ENCODE data around the gene TTC28.
"Not testable (repeated sequence)": the region's sequence is repeated elsewhere in the genome, so short reads cannot be mapped to it uniquely, and the experiment has no call there.

The TTC28 gene

DNA sequence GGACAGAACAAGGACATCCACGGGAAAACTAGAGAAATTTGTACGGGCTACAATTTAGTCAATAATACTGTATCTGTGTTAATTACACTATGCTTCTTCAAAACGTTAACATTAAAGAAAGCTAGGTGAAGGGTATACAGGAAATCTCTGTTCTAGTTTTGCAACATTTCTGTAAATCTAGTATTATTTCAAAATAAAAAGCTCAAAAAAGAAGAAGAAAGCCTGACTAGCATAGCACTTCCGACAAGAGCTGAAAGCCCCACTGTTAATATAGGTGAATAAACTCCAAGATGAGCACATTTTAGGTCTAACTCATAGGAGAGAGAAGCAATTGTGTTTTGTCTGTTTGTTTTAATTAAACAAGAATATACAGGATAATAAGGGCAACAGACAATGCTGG, 299.7 kb downstream of the TTC28 start:
- TF ChIP-seq YY1 (IDR thresholded peaks at IDR 0.05; ENCODE audit: insufficient read depth, insufficient read length) (no peak), ZNF274 (IDR thresholded peaks at IDR 0.05; ENCODE audit: low read depth, low read length) (no peak), SUZ12 (IDR thresholded peaks at IDR 0.05; ENCODE audit: extremely low read depth, insufficient read depth, insufficient read length) (no peak)
- Histone ChIP-seq H3K27me3 (ENCODE audit: insufficient read depth, insufficient read length) (no peaks in the 10 kb centered on the region), H3K4me1 (ENCODE audit: insufficient read depth, insufficient read length) (no peaks in the 10 kb centered on the region), H3K9ac (ENCODE audit: insufficient read length, low read depth) (no peak overlapping the region), H3K36me3 (ENCODE audit: insufficient read depth, insufficient read length, low read length) (no peaks in the 10 kb centered on the region), H3K9me3 (ENCODE audit: insufficient read depth, low read length) (no peaks in the 10 kb centered on the region), H3K4me3 (ENCODE audit: insufficient read length, low read depth) (no peak overlapping the region)
- no peak for DNase-seq (ENCODE audit: low read depth, low spot score)

DNA sequence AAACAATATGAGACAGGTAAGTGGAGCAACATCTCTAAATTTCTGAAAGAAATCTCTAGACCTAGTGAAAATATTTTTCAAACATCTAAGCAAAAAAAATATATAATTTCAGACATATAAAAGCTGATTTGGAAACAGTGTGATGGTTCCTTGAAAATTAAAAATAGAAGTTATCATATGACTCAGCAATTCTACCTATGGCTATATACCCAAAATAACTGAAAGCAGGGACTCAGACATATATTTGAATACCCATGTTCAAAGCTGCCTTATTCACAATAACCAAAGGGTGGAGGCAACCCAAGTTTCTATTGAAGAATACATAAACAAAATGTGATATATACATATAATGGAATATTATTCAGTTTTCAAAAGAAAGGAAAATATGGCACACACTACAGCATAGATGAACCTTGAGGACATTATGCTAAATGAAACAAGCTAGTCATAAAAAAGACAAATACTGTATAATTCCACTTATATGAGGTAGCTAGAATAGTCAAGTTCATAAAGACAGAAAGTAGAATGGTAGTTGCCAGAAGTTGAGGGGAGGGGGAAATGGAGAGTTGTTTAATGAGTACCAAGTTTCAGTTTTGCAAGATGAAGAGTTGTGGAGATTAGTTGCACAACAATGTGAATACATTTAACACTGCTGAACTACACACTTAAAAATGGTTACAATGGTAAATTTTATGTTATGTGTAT, 300.4 kb downstream of the TTC28 start:
- TF ChIP-seq SUZ12 (IDR thresholded peaks at IDR 0.05; ENCODE audit: extremely low read depth, insufficient read depth, insufficient read length): no peak
- no peak for TF ChIP-seq YY1 (IDR thresholded peaks at IDR 0.05; ENCODE audit: insufficient read depth, insufficient read length)
- no peak for TF ChIP-seq ZNF274 (IDR thresholded peaks at IDR 0.05; ENCODE audit: low read depth, low read length)
- H3K36me3 ChIP-seq (ENCODE audit: insufficient read depth, insufficient read length, low read length): no peaks in the 10 kb centered on the region
- H3K27me3 ChIP-seq (ENCODE audit: insufficient read depth, insufficient read length): no peaks in the 10 kb centered on the region
- no peaks in the 10 kb centered on the region for H3K9me3 ChIP-seq (ENCODE audit: insufficient read depth, low read length)
- DNase-seq (ENCODE audit: low read depth, low spot score): no peak
- H3K4me3 ChIP-seq (ENCODE audit: insufficient read length, low read depth): no peak overlapping the region
- no peaks in the 10 kb centered on the region for H3K4me1 ChIP-seq (ENCODE audit: insufficient read depth, insufficient read length)
- H3K9ac ChIP-seq (ENCODE audit: insufficient read length, low read depth): no peak overlapping the region

DNA sequence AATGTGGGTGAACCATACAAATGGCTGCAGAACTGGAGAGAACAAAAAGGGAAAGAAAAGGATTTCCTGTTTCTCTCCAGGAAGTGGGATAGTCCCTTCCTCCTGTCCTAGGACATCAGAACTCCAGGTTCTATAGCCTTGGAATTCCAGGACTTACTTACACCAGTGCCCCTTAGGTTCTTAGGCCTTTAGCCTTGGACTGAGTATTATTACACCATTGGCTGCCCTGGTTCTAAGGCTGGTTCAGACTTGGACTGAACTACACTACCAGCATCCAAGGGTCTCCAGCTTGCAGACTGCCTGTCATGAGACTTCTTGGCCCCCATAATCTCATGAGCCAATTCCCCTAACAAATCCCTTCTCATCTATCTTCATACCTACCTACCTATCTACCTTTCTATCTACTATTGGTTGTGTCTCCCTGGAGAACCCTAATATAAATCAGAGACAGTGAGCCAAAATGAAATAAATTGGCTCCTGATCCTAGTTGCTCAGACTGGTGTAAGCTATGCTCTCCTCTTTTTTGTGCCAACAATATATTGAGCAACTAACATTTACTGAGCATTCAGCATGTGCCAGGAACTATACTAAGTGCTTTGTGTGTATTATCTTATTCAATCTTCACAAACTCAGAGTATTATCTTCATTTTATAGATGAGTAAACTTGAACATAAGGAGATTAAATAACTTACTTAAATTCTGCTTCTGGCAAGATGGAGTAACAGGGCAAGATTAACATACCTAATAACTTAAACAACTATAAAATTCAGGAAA, 303.7 kb downstream of the TTC28 start:
- no peak overlapping the region for H3K4me3 ChIP-seq (ENCODE audit: insufficient read length, low read depth)
- TF ChIP-seq YY1 (IDR thresholded peaks at IDR 0.05; ENCODE audit: insufficient read depth, insufficient read length): no peak
- H3K9me3 ChIP-seq (ENCODE audit: insufficient read depth, low read length): no peaks in the 10 kb centered on the region
- H3K9ac ChIP-seq (ENCODE audit: insufficient read length, low read depth): no peak overlapping the region
- H3K36me3 ChIP-seq (ENCODE audit: insufficient read depth, insufficient read length, low read length): no peaks in the 10 kb centered on the region
- H3K4me1 ChIP-seq (ENCODE audit: insufficient read depth, insufficient read length): no peaks in the 10 kb centered on the region
- no peaks in the 10 kb centered on the region for H3K27me3 ChIP-seq (ENCODE audit: insufficient read depth, insufficient read length)
- DNase-seq (ENCODE audit: low read depth, low spot score): no peak

DNA sequence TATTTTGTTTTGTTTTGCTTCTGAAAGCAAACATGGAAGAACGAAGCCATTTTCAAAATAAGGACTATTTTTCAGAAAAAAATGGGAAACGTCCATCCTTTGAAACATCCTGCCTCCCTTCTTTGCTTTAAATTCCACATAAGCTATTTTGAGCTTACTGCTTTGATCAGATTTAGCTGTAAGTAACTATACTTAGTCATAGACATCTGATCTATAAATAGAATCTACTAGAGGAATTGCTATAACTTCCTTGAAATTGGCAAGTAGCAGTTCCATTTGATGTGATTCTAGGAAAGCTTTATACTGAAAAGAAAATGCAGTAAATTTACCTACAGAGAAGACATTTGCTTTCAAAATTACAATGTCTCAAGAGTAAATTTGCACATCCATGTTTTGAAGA, 305.8 kb downstream of the TTC28 start:
- Histone ChIP-seq H3K4me1 (ENCODE audit: insufficient read depth, insufficient read length) (no peaks in the 10 kb centered on the region), H3K4me3 (ENCODE audit: insufficient read length, low read depth) (no peak overlapping the region), H3K36me3 (ENCODE audit: insufficient read depth, insufficient read length, low read length) (no peaks in the 10 kb centered on the region), H3K9me3 (ENCODE audit: insufficient read depth, low read length) (no peaks in the 10 kb centered on the region), H3K27me3 (ENCODE audit: insufficient read depth, insufficient read length) (no peaks in the 10 kb centered on the region), H3K9ac (ENCODE audit: insufficient read length, low read depth) (no peak overlapping the region)
- no peak for TF ChIP-seq SUZ12 (IDR thresholded peaks at IDR 0.05; ENCODE audit: extremely low read depth, insufficient read depth, insufficient read length)
- TF ChIP-seq ZNF274 (IDR thresholded peaks at IDR 0.05; ENCODE audit: low read depth, low read length): no peak
- no peak for TF ChIP-seq YY1 (IDR thresholded peaks at IDR 0.05; ENCODE audit: insufficient read depth, insufficient read length)
- DNase-seq (ENCODE audit: low read depth, low spot score): no peak

DNA sequence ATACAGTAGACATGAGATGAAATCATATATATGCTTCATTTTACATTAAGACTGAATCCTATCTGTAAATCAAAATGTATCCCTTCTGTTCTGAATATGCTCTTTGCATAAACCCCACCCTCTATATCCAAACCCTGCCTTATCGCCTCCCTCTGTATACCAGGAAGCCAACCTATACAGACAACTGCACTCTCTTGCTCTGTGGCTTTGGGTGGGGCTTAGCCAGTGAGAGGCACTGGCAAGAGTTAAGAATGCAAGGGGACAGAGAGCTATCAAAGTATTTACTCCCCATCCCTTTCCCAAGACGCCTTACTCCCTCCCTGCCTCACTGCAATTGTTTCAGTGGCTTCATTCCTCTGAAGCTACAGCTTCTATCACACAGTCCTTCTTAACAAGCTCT, 309.8 kb downstream of the TTC28 start:
- no peaks in the 10 kb centered on the region for H3K9me3 ChIP-seq (ENCODE audit: insufficient read depth, low read length)
- H3K27me3 ChIP-seq (ENCODE audit: insufficient read depth, insufficient read length): no peaks in the 10 kb centered on the region
- H3K9ac ChIP-seq (ENCODE audit: insufficient read length, low read depth): no peak overlapping the region
- no peaks in the 10 kb centered on the region for H3K4me1 ChIP-seq (ENCODE audit: insufficient read depth, insufficient read length)
- DNase-seq (ENCODE audit: low read depth, low spot score): no peak
- H3K36me3 ChIP-seq (ENCODE audit: insufficient read depth, insufficient read length, low read length): no peaks in the 10 kb centered on the region
- H3K4me3 ChIP-seq (ENCODE audit: insufficient read length, low read depth): no peak overlapping the region
- no peak for TF ChIP-seq SUZ12 (IDR thresholded peaks at IDR 0.05; ENCODE audit: extremely low read depth, insufficient read depth, insufficient read length)
- TF ChIP-seq YY1 (IDR thresholded peaks at IDR 0.05; ENCODE audit: insufficient read depth, insufficient read length): no peak
- no peak for TF ChIP-seq ZNF274 (IDR thresholded peaks at IDR 0.05; ENCODE audit: low read depth, low read length)

DNA sequence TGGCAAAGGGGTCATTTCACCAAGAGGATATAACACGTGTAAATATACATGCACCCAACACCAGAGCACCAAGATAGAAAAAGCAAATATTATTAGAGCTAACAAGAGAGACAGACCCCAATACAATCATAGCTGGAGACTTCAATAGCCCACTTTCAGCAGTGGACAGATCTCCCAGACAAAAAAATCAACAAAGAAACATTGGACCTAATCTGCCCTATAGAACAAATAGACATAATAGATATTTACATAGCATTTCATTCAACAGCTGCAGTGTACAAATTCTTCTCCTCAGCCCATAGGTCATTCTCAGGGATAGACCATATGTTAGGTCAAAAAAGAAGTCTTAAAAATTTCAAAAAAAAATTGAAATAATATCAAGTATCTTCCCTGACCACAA, 312.8 kb downstream of the TTC28 start:
- Histone ChIP-seq H3K27me3 (ENCODE audit: insufficient read depth, insufficient read length) (no peaks in the 10 kb centered on the region), H3K4me3 (ENCODE audit: insufficient read length, low read depth) (no peak overlapping the region), H3K9me3 (ENCODE audit: insufficient read depth, low read length) (peaks cover 10% of the 10 kb centered on the region; the same call in 1 of the 2 replicates), H3K9ac (ENCODE audit: insufficient read length, low read depth) (no peak overlapping the region), H3K36me3 (ENCODE audit: insufficient read depth, insufficient read length, low read length) (no peaks in the 10 kb centered on the region), H3K4me1 (ENCODE audit: insufficient read depth, insufficient read length) (no peaks in the 10 kb centered on the region)
- no peak for TF ChIP-seq SUZ12 (IDR thresholded peaks at IDR 0.05; ENCODE audit: extremely low read depth, insufficient read depth, insufficient read length)
- TF ChIP-seq YY1 (IDR thresholded peaks at IDR 0.05; ENCODE audit: insufficient read depth, insufficient read length): no peak
- TF ChIP-seq ZNF274 (IDR thresholded peaks at IDR 0.05; ENCODE audit: low read depth, low read length): no peak
- DNase-seq (ENCODE audit: low read depth, low spot score): no peak

DNA sequence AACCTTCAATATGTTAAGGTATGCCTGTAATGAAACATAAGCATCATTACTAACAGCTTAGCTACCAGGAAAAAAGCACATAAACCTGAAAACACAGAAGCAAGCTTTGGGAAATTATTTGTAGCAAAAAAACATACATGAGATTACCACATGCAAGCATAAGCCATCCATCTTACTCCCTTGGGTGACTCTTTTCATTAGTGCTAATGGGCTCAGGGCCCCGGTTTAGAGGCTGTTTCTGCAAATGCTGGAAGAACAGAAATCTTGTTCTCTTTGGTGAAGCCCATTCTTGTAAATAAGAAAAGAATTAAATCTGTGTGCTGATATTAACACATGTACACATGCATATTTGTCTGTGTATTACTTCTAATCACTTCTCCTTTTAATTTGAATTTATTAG, 314.3 kb downstream of the TTC28 start:
- peaks cover 10% of the 10 kb centered on the region; the same call in 1 of the 2 replicates for H3K9me3 ChIP-seq (ENCODE audit: insufficient read depth, low read length)
- DNase-seq (ENCODE audit: low read depth, low spot score): no peak
- no peaks in the 10 kb centered on the region for H3K36me3 ChIP-seq (ENCODE audit: insufficient read depth, insufficient read length, low read length)
- H3K4me3 ChIP-seq (ENCODE audit: insufficient read length, low read depth): no peak overlapping the region
- no peak overlapping the region for H3K9ac ChIP-seq (ENCODE audit: insufficient read length, low read depth)
- H3K27me3 ChIP-seq (ENCODE audit: insufficient read depth, insufficient read length): no peaks in the 10 kb centered on the region
- TF ChIP-seq ZNF274 (IDR thresholded peaks at IDR 0.05; ENCODE audit: low read depth, low read length) (no peak), SUZ12 (IDR thresholded peaks at IDR 0.05; ENCODE audit: extremely low read depth, insufficient read depth, insufficient read length) (no peak), YY1 (IDR thresholded peaks at IDR 0.05; ENCODE audit: insufficient read depth, insufficient read length) (no peak)
- H3K4me1 ChIP-seq (ENCODE audit: insufficient read depth, insufficient read length): no peaks in the 10 kb centered on the region

DNA sequence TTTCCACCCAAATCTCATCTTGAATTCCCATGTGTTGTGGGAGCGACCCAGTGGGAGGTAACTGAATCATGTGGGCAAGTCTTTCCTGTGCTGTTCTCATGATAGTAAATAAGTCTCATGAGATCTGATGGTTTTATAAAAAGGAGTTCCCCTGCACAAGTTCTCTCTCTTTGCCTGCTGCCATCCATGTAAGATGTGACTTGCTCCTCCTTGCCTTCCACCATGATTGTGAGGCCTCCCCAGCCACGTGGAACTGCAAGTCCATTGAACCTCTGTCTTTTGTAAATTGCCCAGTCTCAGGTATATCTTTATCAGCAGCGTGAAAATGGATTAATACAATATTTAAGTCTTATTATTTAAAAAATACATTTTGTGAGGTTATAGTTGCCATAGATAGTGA, 315.5 kb downstream of the TTC28 start:
- H3K9ac ChIP-seq (ENCODE audit: insufficient read length, low read depth); H3K27me3 ChIP-seq (ENCODE audit: insufficient read depth, insufficient read length); H3K4me1 ChIP-seq (ENCODE audit: insufficient read depth, insufficient read length); H3K36me3 ChIP-seq (ENCODE audit: insufficient read depth, insufficient read length, low read length); H3K4me3 ChIP-seq (ENCODE audit: insufficient read length, low read depth); DNase-seq (ENCODE audit: low read depth, low spot score): not testable (repeated sequence)
- peaks cover 10% of the 10 kb centered on the region; the same call in 1 of the 2 replicates for H3K9me3 ChIP-seq (ENCODE audit: insufficient read depth, low read length)
